Cardiac septum (tissue), 1 donor: ENCODE results near the gene ZNF181. TPM values are rescaled to one million over a fixed set of nuclear protein-coding genes. Genes with fewer than 3 reads are reported as not detected.
"Not testable (repeated sequence)": the region's sequence is repeated elsewhere in the genome, so short reads cannot be mapped to it uniquely, and the experiment has no call there.

ENCODE experiments used
- DNase-seq: peaks from one replicate; pipeline ENCODE4 v3.0.0-alpha.2; 2020; ENCODE audit warnings: low spot score
- intact Hi-C: fragments of 100-400 bp; cut with DNase I; formaldehyde crosslinking; loops from one replicate; pipeline ENCODE4 v1.14.0; 2022
- long read RNA-seq: library from polyadenylated mRNA; unstranded; transcript quantifications from one replicate; pipeline ENCODE4 v2.0.0, GENCODE V29; 2021
- total RNA-seq: library from RNA; stranded (reverse); fragmentation: NEBNext Ultra II Directional; extraction: Animal tissue kit (Norgen Biotek cat#: 25700); gene quantifications from one replicate; pipeline ENCODE4 v1.2.1, GENCODE V29; 2021
- donor health status: DM: no; HTN: no; CAD: no.

The ZNF181 gene
- 19.3 TPM for total RNA-seq
- long read RNA-seq, partial matches to known transcripts: 2 of 38 reads
- long read RNA-seq, other reads (novel, unspliced or antisense): 32 of 38 reads

GRCh38 chr19:34733746-34734536 lies at the start of gene ZNF181:
TSS of gene ZNF181 (plus strand) at chr19:34734243. CDS start at chr19:34735038, 795 bp downstream.
- peak; percentile 93 for DNase-seq
- intact Hi-C loops: loop anchor here (1.0 to 2.0 kb wide), 2 partner anchors 57 to 193 kb away; partner anchors contain the start of genes SCGB2B2, ZNF30 and ZNF302

DNA sequence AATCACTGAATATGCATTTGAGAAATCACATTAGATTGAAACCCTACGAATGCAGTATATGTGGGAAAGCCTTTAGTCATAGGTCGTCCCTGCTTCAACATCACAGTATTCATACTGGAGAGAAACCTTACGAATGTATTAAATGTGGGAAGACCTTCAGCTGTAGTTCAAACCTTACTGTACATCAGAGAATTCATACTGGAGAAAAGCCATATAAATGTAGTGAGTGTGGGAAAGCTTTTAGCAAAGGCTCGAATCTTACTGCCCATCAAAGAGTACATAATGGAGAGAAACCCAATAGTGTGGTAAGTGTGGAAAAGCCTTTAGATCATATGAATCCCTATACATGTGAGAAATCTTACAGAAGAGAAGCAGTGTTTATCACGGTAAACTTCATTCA lies 48.8 kb upstream of the ZNF181 start:
- DNase-seq, intact Hi-C loops: not testable (repeated sequence)

DNA sequence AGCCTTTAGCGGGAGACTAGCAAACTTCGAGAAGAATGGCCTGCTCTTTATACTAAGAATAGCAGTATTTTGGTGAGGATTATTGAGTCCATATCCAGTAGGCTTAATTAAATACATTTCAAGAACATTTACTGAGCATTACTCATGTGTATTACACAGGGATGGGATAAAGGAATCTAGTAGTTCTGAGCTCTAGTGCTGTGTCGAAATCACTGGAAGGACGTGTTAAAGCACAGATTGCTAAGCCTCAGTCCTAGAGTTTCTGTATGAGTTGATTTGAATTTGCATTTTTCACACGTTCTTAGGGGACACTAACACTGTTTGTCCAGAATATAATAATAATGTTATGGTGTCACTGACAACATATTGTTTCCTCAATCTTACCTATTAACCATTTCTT lies 47.6 kb upstream of the ZNF181 start:
- intact Hi-C loops: no loop called here
- DNase-seq: no peak

DNA sequence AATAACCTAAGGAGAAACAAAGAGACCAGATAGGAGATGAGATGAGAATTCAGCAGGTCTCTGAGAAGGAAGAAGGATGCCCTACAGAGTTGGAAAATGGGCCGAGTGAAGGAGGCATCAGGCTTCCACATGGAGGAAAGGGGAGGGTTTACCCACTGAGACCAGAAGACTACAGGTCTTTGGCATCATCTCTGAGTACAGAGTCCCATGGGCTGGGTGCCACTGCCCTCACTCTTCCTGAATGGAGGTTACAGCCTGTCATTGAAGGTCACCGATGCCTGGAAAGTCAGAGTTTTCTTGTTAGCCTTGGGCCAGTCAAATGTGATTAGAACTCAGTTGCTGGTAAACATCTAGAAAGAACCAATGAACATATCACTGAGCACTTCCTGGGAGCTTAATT lies 46.7 kb upstream of the ZNF181 start:
- intact Hi-C loops: no loop called here
- no peak for DNase-seq

- intact Hi-C loops: no loop called here
- DNase-seq: no peak
These were observed 45.5 kb upstream of the ZNF181 start for GRCh38 chr19:34688592-34688991.

DNA sequence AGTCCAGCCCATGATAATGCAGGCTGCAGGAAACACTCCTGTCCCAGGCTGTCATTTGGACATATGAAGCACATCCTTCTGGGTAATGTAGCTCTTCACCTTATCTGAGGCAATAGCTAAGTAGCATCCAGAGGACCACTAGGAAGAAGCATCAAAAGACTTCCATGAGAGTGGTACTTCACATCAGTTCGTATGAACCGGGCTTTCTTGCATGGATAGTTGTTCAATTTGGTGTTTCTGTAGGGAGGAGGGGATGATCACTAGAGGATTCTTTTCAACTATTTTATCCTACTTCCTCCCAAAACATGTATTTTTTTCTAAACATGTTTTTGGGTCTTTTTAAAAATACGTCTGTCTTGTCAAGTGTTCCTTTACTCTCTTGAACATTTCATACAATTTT lies 43.7 kb upstream of the ZNF181 start:
- intact Hi-C loops: no loop called here
- DNase-seq: no peak

GRCh38 chr19:34692549-34692948 lies 41.5 kb upstream of the ZNF181 start:
- DNase-seq: no peak
- intact Hi-C loops: no loop called here

DNA sequence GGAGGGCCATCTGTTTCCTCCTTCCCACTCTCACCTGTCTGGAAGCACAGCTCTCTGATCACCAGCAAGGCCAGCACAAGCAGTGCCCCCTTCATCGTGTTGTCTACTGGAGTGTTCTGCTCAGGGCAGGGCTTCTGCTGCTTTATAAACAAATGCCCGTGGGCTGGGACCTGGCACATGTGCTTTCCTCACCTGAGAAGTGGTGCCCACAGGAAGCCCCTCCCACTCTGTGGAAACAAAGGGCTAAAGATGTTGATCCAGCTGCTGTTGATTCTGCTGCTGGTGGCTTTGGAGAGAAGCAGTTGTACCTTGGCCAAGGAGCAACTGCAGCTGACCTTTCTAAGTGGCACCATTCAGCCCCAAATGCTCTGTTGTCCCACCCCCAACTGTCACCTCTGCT lies 26.4 kb upstream of the ZNF181 start:
- no peak for DNase-seq
- intact Hi-C loops: no loop called here

GRCh38 chr19:34711890-34712289 lies 22.2 kb upstream of the ZNF181 start:
- intact Hi-C loops: loop anchor here (2.0 to 5.0 kb wide), 2 partner anchors 73 to 210 kb away; no protein-coding TSS in a partner anchor
- DNase-seq: no peak

GRCh38 chr19:34712395-34713261 lies 21.4 kb upstream of the ZNF181 start:
- intact Hi-C loops: loop anchor here (2.0 to 5.0 kb wide), 2 partner anchors 74 to 210 kb away; no protein-coding TSS in a partner anchor
- DNase-seq: no peak

GRCh38 chr19:34713262-34713637 lies 20.8 kb upstream of the ZNF181 start:
- no peak for DNase-seq
- intact Hi-C loops: loop anchor here (2.0 to 5.0 kb wide), 2 partner anchors 74 to 211 kb away; no protein-coding TSS in a partner anchor

DNA sequence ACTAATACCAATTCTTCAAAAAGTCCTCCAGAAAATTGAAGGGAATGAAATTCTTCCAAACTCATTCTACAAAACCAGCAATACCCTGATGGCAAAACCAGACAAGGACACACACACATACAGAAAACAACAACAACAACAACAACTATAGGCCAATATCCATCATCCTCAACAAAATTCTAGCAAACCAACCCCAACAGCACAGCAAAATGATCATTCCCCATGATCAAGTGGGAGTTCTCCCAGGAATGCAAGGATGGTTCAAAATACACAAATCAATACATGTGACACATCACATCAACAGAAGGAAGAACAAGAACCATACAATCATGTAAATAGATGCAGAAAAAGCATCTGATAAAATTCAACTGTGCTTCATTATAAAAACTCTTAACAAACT lies 18.7 kb upstream of the ZNF181 start:
- intact Hi-C loops: no loop called here
- DNase-seq: no peak

DNA sequence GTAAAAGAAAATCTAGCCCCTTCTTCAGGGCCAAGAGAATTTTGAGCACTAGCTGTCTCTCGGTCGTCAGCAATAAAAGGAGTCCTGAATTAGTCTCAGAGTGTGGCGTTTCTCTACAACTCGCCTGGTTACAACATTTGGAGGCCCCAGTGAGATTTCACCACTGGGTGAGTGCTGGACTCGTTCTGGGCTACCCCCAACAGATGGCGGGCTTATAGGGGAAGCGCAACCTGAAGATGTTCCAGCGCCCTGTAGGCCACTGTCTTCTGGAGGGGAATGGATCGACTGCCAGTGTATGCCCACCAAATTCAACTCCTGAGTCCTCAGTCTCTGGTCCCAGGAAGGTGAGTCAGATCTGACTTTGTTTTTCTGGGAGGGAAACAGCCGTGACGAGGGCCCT lies 11.7 kb upstream of the ZNF181 start:
- no peak for DNase-seq
- intact Hi-C loops: no loop called here

DNA sequence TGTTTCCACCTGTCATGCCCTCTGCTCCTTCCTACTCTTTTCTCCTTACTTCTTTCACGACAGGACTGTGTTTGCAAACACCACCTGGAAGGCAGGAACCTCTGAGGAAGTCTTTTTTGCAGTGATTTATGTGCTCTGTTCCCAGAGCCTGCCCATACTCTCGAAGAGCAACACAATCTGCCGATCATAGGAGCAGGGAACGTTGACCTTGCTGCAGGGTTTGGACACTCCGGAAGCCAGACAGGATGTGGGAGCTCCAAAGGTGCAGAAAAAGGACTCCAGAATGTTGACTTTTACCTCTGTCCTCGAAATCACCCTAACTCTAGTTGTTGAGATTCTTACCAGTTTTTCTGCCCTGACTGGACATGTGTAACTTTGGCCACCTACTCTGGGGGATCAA lies 8.6 kb upstream of the ZNF181 start:
- intact Hi-C loops: no loop called here
- no peak for DNase-seq

GRCh38 chr19:34731019-34731829 lies 2.8 kb upstream of the ZNF181 start:
- intact Hi-C loops: no loop called here
- no peak for DNase-seq

DNA sequence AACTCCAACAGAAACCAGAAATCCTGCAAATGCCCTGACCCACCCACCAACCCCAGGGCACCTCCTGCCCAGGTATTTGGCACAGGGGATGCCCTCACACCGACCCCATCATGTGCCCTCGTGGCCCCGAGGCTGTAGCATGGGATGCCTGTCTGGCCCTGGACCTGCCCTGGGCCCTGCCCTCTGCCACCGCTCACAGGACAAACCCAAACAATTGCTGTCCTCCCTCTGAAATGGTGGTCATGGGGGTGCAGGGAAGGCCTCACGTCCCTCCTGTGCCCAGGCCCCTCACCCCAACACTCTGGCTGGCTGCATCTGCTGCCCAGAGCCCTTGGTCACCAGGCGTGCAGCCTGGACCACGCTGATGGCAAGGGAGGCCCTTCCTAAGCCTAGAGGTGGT lies 2.1 kb upstream of the ZNF181 start:
- DNase-seq: no peak
- intact Hi-C loops: no loop called here

GRCh38 chr19:34732612-34733211 lies 1.3 kb upstream of the ZNF181 start:
- DNase-seq: no peak
- intact Hi-C loops: no loop called here

DNA sequence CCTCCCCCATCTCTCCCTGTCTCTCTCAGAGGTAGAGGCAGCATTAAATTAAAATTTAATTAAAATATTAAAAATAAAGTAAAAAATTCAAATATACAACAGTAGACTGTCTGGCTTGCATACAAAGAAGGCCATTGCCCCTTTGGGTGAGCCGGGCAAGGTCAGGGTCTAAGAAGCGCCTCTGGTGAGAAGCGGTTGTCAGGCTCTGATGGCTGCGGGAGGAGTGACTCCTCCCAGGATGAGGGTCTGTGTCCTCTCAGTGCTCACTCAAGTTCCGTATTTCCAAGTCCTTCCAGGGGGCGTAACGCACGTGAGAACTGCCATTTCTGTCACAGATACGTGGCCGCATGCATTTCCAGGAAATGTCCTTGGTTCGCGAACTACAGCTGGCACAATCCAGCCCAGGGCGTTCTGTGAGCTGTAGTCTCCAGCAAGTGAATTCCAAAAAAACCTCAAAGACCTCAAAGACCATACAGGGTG lies 737 bp upstream of the ZNF181 start:
- intact Hi-C loops: no loop called here
- no peak for DNase-seq

DNA sequence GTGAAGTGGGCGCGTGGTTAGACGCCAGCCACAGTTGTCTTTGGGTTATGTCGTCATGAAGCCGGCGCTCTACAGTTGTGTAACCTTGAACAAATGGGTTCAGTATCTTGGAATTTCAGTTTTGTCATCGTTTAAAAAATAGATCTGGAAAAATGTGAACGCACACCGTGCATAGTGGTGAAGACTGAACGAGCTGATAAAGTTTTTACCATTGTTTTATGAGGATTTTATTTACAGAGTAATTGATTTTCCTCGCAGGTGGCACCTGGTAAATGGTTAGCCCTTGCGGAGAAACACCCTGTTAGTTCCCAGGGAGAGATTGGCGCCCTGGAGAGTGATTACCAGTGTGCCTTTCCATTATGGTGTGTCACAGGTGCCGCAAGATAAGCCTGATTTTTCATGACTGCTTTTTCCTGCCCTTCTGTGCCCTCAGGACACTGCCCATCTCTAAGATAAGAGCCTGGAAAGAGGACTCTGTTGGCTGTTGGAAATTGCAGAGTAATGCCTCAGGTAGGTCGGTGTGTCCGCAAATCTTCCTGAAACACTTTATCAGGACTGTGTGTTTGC lies 577 bp downstream of the ZNF181 start:
- DNase-seq: no peak
- intact Hi-C loops: loop anchor here (1.0 to 2.0 kb wide), 2 partner anchors 57 to 192 kb away; partner anchors contain the start of genes SCGB2B2, ZNF30 and ZNF302
